H1 (cell line): ENCODE data around the gene HMG20A. TPM values are rescaled to one million over a fixed set of nuclear protein-coding genes. Genes with fewer than 3 reads are reported as not detected.

Source experiments
- CTCF ChIA-PET: fragments of 300-600 bp; sonication (Branson Sonifier 250); formaldehyde crosslinking; loops from one replicate; lab custom pipeline; 2021; ENCODE audit not compliant: partially characterized antibody; lab: Charles Lee
- POLR2A ChIA-PET: fragments of 300-600 bp; sonication (Branson Sonifier 250); formaldehyde crosslinking; loops from one replicate; lab custom pipeline; 2021; ENCODE audit warnings: inconsistent platforms; ENCODE audit not compliant: partially characterized antibody; lab: Charles Lee
- DNase-seq, 2 experiments: peaks; one replicate each; pipeline versions ENCODE4 v3.0.0 to v3.0.0-alpha.2; 2010 to 2022; ENCODE audit warnings: low spot score in 2 of 2, low read depth in 1 of 2, mixed read lengths in 1 of 2
- FAIRE-seq: peaks from 2 replicates; lab custom pipeline; 2011; peaks lifted over from hg19 to GRCh38; lab: Jason Lieb, UNC
- H2AFZ ChIP-seq: 2 replicates; pipeline ENCODE4 v1.8.1; 2012; ENCODE audit warnings: low read length, inconsistent platforms
- H2AK5ac ChIP-seq: 2 replicates; pipeline ENCODE4 v1.6.1; 2013; ENCODE audit warnings: low read depth, low read length
- H2BK120ac ChIP-seq: replicated peaks from 2 replicates; pipeline ENCODE3; 2013; ENCODE audit warnings: low read depth, low read length, inconsistent platforms
- H2BK12ac ChIP-seq: 2 replicates; pipeline ENCODE4 v1.6.1; 2013; ENCODE audit warnings: low read depth, low read length
- H2BK15ac ChIP-seq: 2 replicates; pipeline ENCODE4 v1.6.1; 2013; ENCODE audit warnings: low read length
- H2BK20ac ChIP-seq: 2 replicates; pipeline ENCODE4 v1.6.1; 2013; ENCODE audit warnings: low read length
- H2BK5ac ChIP-seq: 2 replicates; pipeline ENCODE4 v1.6.1; 2013; ENCODE audit warnings: low read depth, low read length
- H3K14ac ChIP-seq: 2 replicates; pipeline ENCODE4 v1.6.1; 2013; ENCODE audit warnings: inconsistent platforms; ENCODE audit not compliant: insufficient read length
- H3K18ac ChIP-seq: 2 replicates; pipeline ENCODE4 v1.6.1; 2013; ENCODE audit warnings: low read length; ENCODE audit errors: extremely low read depth
- H3K23ac ChIP-seq: 2 replicates; pipeline ENCODE4 v1.6.1; 2013; ENCODE audit warnings: inconsistent platforms; ENCODE audit not compliant: insufficient read length
- H3K23me2 ChIP-seq: 2 replicates; pipeline ENCODE4 v1.6.1; 2013; ENCODE audit warnings: low read depth, low read length
- H3K27ac ChIP-seq: 2 replicates; pipeline ENCODE4 v1.6.1; 2011; ENCODE audit warnings: low read depth, low read length, inconsistent platforms
- H3K27me3 ChIP-seq, 4 experiments: replicated peaks in 1 of 4; 1 replicate in 1 of 4; 2 replicates in 3 of 4; pipeline versions ENCODE4 v1.6.1 to v1.8.1; 2011 to 2013; ENCODE audit warnings: low read length in 3 of 4, mild to moderate bottlenecking in 3 of 4, inconsistent platforms in 2 of 4, mixed read lengths in 2 of 4, moderate library complexity in 1 of 4; ENCODE audit not compliant: control insufficient read depth in 3 of 4, insufficient read depth in 3 of 4; ENCODE audit errors: extremely low read depth in 1 of 4
- H3K36me3 ChIP-seq, 4 experiments: 2 replicates each; pipeline versions ENCODE4 v1.6.1 to v1.8.1; 2011 to 2013; ENCODE audit warnings: mild to moderate bottlenecking in 4 of 4, low read length in 3 of 4, moderate library complexity in 2 of 4, control low read depth in 1 of 4, inconsistent platforms in 1 of 4; ENCODE audit not compliant: insufficient read depth in 4 of 4, control insufficient read depth in 2 of 4
- H3K4ac ChIP-seq: replicated peaks from 2 replicates; pipeline ENCODE3; 2013; ENCODE audit warnings: low read length, low read depth, mixed read lengths, inconsistent platforms; ENCODE audit not compliant: insufficient read length
- H3K4me1 ChIP-seq, 4 experiments: replicated peaks in 1 of 4; 1 replicate in 1 of 4; 2 replicates in 3 of 4; pipeline versions ENCODE4 v1.6.1 to v1.8.1; 2011 to 2013; ENCODE audit warnings: low read length in 3 of 4, inconsistent platforms in 2 of 4, mixed read lengths in 1 of 4; ENCODE audit not compliant: insufficient read depth in 4 of 4, control insufficient read depth in 3 of 4
- H3K4me2 ChIP-seq, 2 experiments: 2 replicates each; pipeline versions ENCODE4 v1.6.1 to v1.8.1; 2011 to 2013; ENCODE audit warnings: low read depth in 2 of 2, low read length in 2 of 2, control low read depth in 1 of 2, inconsistent platforms in 1 of 2, mild to moderate bottlenecking in 1 of 2; ENCODE audit not compliant: insufficient read depth in 1 of 2
- H3K4me3 ChIP-seq, 4 experiments: fragments of 200-600, 300-600 bp in 1 of 4; sonication (generic), shearing (Covaris generic), sonication (Bioruptor Twin) in 1 of 4; 2 replicates each; pipeline versions ENCODE4 v1.5.1 to v1.8.1; 2011 to 2016; ENCODE audit warnings: low read length in 4 of 4, low read depth in 3 of 4, control low read depth in 2 of 4, inconsistent platforms in 2 of 4, mild to moderate bottlenecking in 2 of 4, mixed read lengths in 1 of 4, moderate library complexity in 1 of 4; ENCODE audit not compliant: insufficient read depth in 2 of 4; ENCODE audit errors: extremely low read depth in 1 of 4
- H3K56ac ChIP-seq: replicated peaks from 2 replicates; pipeline ENCODE3; 2013; ENCODE audit warnings: low read depth, mild to moderate bottlenecking, mixed read lengths, low read length, inconsistent platforms; ENCODE audit not compliant: insufficient read length
- H3K79me1 ChIP-seq: 2 replicates; pipeline ENCODE4 v1.6.1; 2013; ENCODE audit warnings: low read depth, low read length, control low read depth
- H3K79me2 ChIP-seq, 2 experiments: 2 replicates each; pipeline versions ENCODE4 v1.6.1 to v1.8.1; 2012 to 2013; ENCODE audit warnings: low read length in 2 of 2, mild to moderate bottlenecking in 2 of 2, inconsistent platforms in 1 of 2; ENCODE audit not compliant: insufficient read depth in 2 of 2, control insufficient read depth in 1 of 2
- H3K9ac ChIP-seq, 4 experiments: replicated peaks in 1 of 4; 1 replicate in 1 of 4; 2 replicates in 3 of 4; pipeline versions ENCODE4 v1.6.1 to v1.8.1; 2011 to 2013; ENCODE audit warnings: low read depth in 3 of 4, low read length in 3 of 4, control low read depth in 2 of 4, mild to moderate bottlenecking in 2 of 4, moderate library complexity in 2 of 4, inconsistent platforms in 1 of 4; ENCODE audit errors: extremely low read depth in 1 of 4
- H3K9me3 ChIP-seq, 2 experiments: 2 replicates each; pipeline versions ENCODE4 v1.6.1 to v1.8.1; 2012 to 2013; ENCODE audit warnings: mild to moderate bottlenecking in 2 of 2, moderate library complexity in 2 of 2, control low read depth in 1 of 2, inconsistent platforms in 1 of 2, low read depth in 1 of 2, low read length in 1 of 2, mixed read lengths in 1 of 2; ENCODE audit not compliant: insufficient read depth in 2 of 2
- H4K20me1 ChIP-seq, 2 experiments: replicated peaks in 1 of 2; 2 replicates each; pipeline versions ENCODE3 to v1.8.1; 2011 to 2013; ENCODE audit warnings: inconsistent platforms in 2 of 2, low read length in 2 of 2, mild to moderate bottlenecking in 1 of 2; ENCODE audit not compliant: insufficient read depth in 2 of 2, control insufficient read depth in 1 of 2
- H4K5ac ChIP-seq: 2 replicates; pipeline ENCODE4 v1.6.1; 2013; ENCODE audit warnings: low read length, low read depth, mixed read lengths, inconsistent platforms; ENCODE audit not compliant: insufficient read length
- H4K8ac ChIP-seq: 2 replicates; pipeline ENCODE4 v1.8.0; 2013; ENCODE audit warnings: mild to moderate bottlenecking, moderate library complexity, low read length, inconsistent platforms; ENCODE audit not compliant: insufficient read depth; ENCODE audit errors: extremely low read depth
- H4K91ac ChIP-seq: replicated peaks from 2 replicates; pipeline ENCODE3; 2013; ENCODE audit warnings: low read length, mixed read lengths, inconsistent platforms; ENCODE audit not compliant: insufficient read length
- NRF1 ChIP-seq: IDR thresholded peaks from 2 replicates; pipeline ENCODE4 v1.6.1; 2011; ENCODE audit warnings: mild to moderate bottlenecking, low read depth, low read length, improper control_type of control experiment
- RFX5 ChIP-seq: IDR thresholded peaks from 2 replicates; pipeline ENCODE4 v1.6.1; 2011; ENCODE audit warnings: low read depth, low read length, improper control_type of control experiment, borderline replicate concordance
- WGBS, 2 experiments: shearing (Covaris generic) in 1 of 2; methylation state at CpG; one replicate each; pipeline versions ENCODE4 v1.1.6 to v1.1.7; 2013 to 2015; ENCODE audit warnings: low lambda C conversion rate in 2 of 2, mixed read lengths in 2 of 2, inconsistent platforms in 1 of 2, low coverage in 1 of 2, missing lambda C conversion rate in 1 of 2; ENCODE audit not compliant: insufficient replicate concordance in 2 of 2, insufficient coverage in 1 of 2, insufficient read length in 1 of 2; ENCODE audit errors: extremely low coverage in 1 of 2, missing lambda C conversion rate in 1 of 2; 5-methylcytosine and 5-hydroxymethylcytosine counted together
- polyA plus RNA-seq, 7 experiments: library from polyadenylated mRNA; depleted of rRNA in 3 of 7; stranded (reverse) in 5 of 7; unstranded in 2 of 7; fragments of >200 nt in 5 of 7; fragments of 200-250 nt in 2 of 7; gene quantifications; 1 replicate in 5 of 7; 2 replicates in 1 of 7; 4 replicates in 1 of 7; pipeline versions ENCODE4 v1.2.1 to v1.2.3, GENCODE V29; 2011 to 2013; ENCODE audit warnings: missing spikeins in 2 of 7, mixed read lengths in 2 of 7
- total RNA-seq: library from RNA; stranded (reverse); fragmentation: NEBNext Ultra II Directional; extraction: Animal tissue kit (Norgen Biotek cat#: 25700); gene quantifications from 2 replicates; pipeline ENCODE4 v1.2.1, GENCODE V29; 2021

HMG20A gene
- total and polyA plus RNA-seq, 2 of the 8 experiments (the other 6 are each of a cell fraction or from before 2014, with no cell fraction given) = 52.1 to 59.7 TPM

DNA sequence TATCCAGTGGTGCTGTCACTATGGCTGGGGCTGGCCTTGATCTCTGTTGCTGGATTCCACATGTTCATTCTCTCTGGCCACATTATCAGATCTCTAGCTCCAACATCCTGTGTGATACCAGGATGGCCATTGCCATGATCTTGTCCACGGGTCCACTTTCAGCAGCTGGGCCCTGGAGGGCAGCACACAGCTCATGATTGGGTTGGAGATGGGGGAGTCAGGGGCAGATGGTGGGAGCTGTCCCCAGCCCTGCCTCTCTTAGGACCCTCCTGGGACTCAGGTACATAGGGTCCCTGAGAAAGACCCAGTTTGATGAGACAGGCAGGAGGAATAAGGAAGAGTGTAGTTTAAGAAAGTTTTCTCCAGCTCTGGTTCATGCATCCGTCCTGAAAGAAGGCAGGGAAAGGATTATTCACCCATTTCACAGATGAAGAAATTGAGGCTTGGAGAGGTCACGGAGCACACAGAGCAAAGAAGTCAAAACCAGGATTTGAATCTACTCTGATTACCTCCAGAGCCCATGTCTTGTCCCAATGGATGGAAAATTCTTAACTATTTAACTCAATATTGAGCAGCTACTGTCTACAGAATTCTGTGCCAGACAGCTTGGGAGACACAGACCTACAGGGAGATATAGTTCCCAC lies 111.5 kb downstream of the HMG20A start:
- Histone ChIP-seq H3K14ac (no peak overlapping the region), H2AK5ac (no peak overlapping the region), H3K27me3 (no peaks in the 10 kb centered on the region), H2BK20ac (no peak overlapping the region), H3K4ac (no peak overlapping the region), H2BK5ac (no peak overlapping the region), H3K23ac (no peak overlapping the region), H4K20me1 (no peaks in the 10 kb centered on the region), H2AFZ (no peak overlapping the region), H3K9ac (no peak overlapping the region), H2BK12ac (no peak overlapping the region), H3K27ac (no peak overlapping the region), H3K36me3 (no peaks in the 10 kb centered on the region), H2BK15ac (no peak overlapping the region), H3K18ac (no peak overlapping the region), H3K23me2 (no peaks in the 10 kb centered on the region), H4K8ac (no peak overlapping the region), H3K4me1 (peaks cover under 1 to 31% (median 9%) of the 10 kb centered on the region in 4 experiments), H4K91ac (no peak overlapping the region), H4K5ac (no peak overlapping the region), H3K4me3 (no peak overlapping the region), H3K79me1 (no peaks in the 10 kb centered on the region), H3K79me2 (no peaks in the 10 kb centered on the region), H3K9me3 (no peaks in the 10 kb centered on the region), H2BK120ac (no peak overlapping the region), H3K56ac (no peak overlapping the region), H3K4me2 (no peak overlapping the region)
- TF ChIP-seq RFX5 (no peak), NRF1 (no peak)
- FAIRE-seq (no peak), DNase-seq (no peak)
- WGBS, 2 experiments = 88% methylated on average over 3 of the region's 3 CpGs; no CpG with 5 or more reads in 1 of the 2 experiments
- POLR2A ChIA-PET = interaction anchor here (1.3 kb wide), 1 partner anchor 427 kb away, joined by 3 read pairs; no protein-coding TSS in a partner anchor
- CTCF ChIA-PET = interaction anchor here (0.6 to 5.9 kb wide), 12 partner anchors 8 to 559 kb away, joined by 3 to 49 read pairs (median 4); no protein-coding TSS in a partner anchor
